ENCODE data around the gene PERCC1. TPM values are rescaled to one million over a fixed set of nuclear protein-coding genes. Genes with fewer than 3 reads are reported as not detected.

The PERCC1 gene
- total and polyA plus RNA-seq, 2 of the 4 experiments (the other 2 are of a cell fraction): not detected

- TF ChIP-seq NFE2L2 (IDR thresholded peaks at IDR 0.05; ENCODE audit: low read depth, low read length) (no peak), CEBPB (IDR thresholded peaks at IDR 0.05; ENCODE audit: low read depth, low read length) (no peak), POLR2A (IDR thresholded peaks at IDR 0.05; ENCODE audit: low read depth, low read length) (no peak), MAZ (IDR thresholded peaks at IDR 0.05; ENCODE audit: borderline replicate concordance, low read depth, low read length) (no peak), SMC3 (IDR thresholded peaks at IDR 0.05; ENCODE audit: low read depth, low read length) (no peak)
- H3K9ac ChIP-seq (ENCODE audit: low read depth, low read length): no peak overlapping the region
- no peak overlapping the region for H2AFZ ChIP-seq (replicated peaks; ENCODE audit: low read length, poor library complexity)
- WGBS, 2 experiments (ENCODE audit: extremely low coverage in 2 of 2, insufficient read length in 1 of 2): 97% methylated on average over 17 of the region's 29 CpGs; no CpG with 5 or more reads in 1 of the 2 experiments
- no peak overlapping the region for H2BK5ac ChIP-seq (ENCODE audit: low read depth, low read length, poor library complexity, severe bottlenecking)
- H3K14ac ChIP-seq (replicated peaks; ENCODE audit: low read depth, low read length): no peak overlapping the region
- H3K4me2 ChIP-seq (ENCODE audit: low read depth, low read length): no peak overlapping the region
- H3K23ac ChIP-seq (ENCODE audit: low read depth, low read length): no peak overlapping the region
- BruUV-seq (replicated peaks): no TSS peak
- H4K20me1 ChIP-seq (ENCODE audit: insufficient read depth, low read length): no peaks in the 10 kb centered on the region
- in situ Hi-C loops (cut with MboI; ENCODE audit: low sequenced_read_pairs): no loop called here
- H3K9me3 ChIP-seq (ENCODE audit: control insufficient read depth, insufficient read depth, low read length): no peaks in the 10 kb centered on the region
- no peak overlapping the region for H3K56ac ChIP-seq (ENCODE audit: extremely low read depth, insufficient read depth, low read length)
- ChIA-PET POLR2A (ENCODE audit: unreplicated experiment) (no interaction called here), CTCF (no interaction called here)
- no peak overlapping the region for H2AK5ac ChIP-seq (ENCODE audit: low read depth, low read length)
- H3K18ac ChIP-seq (ENCODE audit: low read depth, low read length): no peak overlapping the region
- dilution Hi-C loops (cut with HindIII; ENCODE audit: low sequenced_read_pairs, unreplicated experiment): no loop called here
- no peak overlapping the region for H2BK20ac ChIP-seq (ENCODE audit: low read depth, low read length)
- H3K27ac ChIP-seq (ENCODE audit: insufficient read depth, low read length): no peak overlapping the region
- ATAC-seq (ENCODE audit: low read depth) (no peak), DNase-seq (no peak)
- no peak overlapping the region for H2AK9ac ChIP-seq (replicated peaks; ENCODE audit: low read depth, low read length, poor library complexity)
- no peak overlapping the region for H3K4ac ChIP-seq (ENCODE audit: low read depth, low read length)
- no peaks in the 10 kb centered on the region for H3K9me1 ChIP-seq (ENCODE audit: insufficient read depth, low read length)
- H3K4me1 ChIP-seq (ENCODE audit: control insufficient read depth, insufficient read depth, low read length): no peaks in the 10 kb centered on the region
- H3K4me3 ChIP-seq (ENCODE audit: insufficient read depth, low read depth, low read length): no peak overlapping the region
- H2BK120ac ChIP-seq (ENCODE audit: low read depth, low read length): no peak overlapping the region
- no peak overlapping the region for H2BK15ac ChIP-seq (ENCODE audit: low read depth, low read length)
- no peak overlapping the region for H4K91ac ChIP-seq (ENCODE audit: insufficient read depth, low read depth, low read length)
- no peak overlapping the region for H4K8ac ChIP-seq (ENCODE audit: low read depth in 2 of 2, low read length in 2 of 2)
- H3K27me3 ChIP-seq (ENCODE audit: control insufficient read depth, insufficient read depth, low read length): no peaks in the 10 kb centered on the region
- intact Hi-C loops (cut with micrococcal nuclease): no loop called here
- no peaks in the 10 kb centered on the region for H3K79me1 ChIP-seq (ENCODE audit: low read depth in 1 of 2, low read length in 2 of 2)
- H4K5ac ChIP-seq (ENCODE audit: low read depth, low read length): no peak overlapping the region
- H3K36me3 ChIP-seq (ENCODE audit: control insufficient read depth, insufficient read depth, low read length): peaks cover 50% of the 10 kb centered on the region
Measured at GRCh38 chr16:1450218-1450617, 19.3 kb downstream of the PERCC1 start.

Measured in IMR-90 (cell line).